Left lung (tissue), 10 donors: ENCODE results near the gene KCTD11. TPM values are rescaled to one million over a fixed set of nuclear protein-coding genes. Genes with fewer than 3 reads are reported as not detected.

Experiments used
- ATAC-seq: fragments of 200-7000 bp; cut with Tn5 transposase; one replicate; pipeline ENCODE4 v1.9.1; 2020; ENCODE audit warnings: moderate library complexity
- DNase-seq, 4 donors: peaks; one replicate each; pipeline ENCODE4 v3.0.0-alpha.2; 2013 to 2020
- H3K27ac ChIP-seq, 2 donors: fragments of 200-600 bp; sonication (generic) in 1 of 2; one replicate each; pipeline versions ENCODE4 v1.5.0 to v1.8.0; 2020 to 2021
- H3K27me3 ChIP-seq, 2 donors: fragments of 200-600 bp; sonication (generic) in 1 of 2; one replicate each; pipeline versions ENCODE4 v1.5.0 to v1.8.0; 2020 to 2021
- H3K36me3 ChIP-seq, 2 donors: fragments of 200-600 bp; sonication (generic) in 1 of 2; one replicate each; pipeline versions ENCODE4 v1.5.0 to v1.8.0; 2020 to 2021
- H3K4me1 ChIP-seq, 2 donors: fragments of 200-600 bp; one replicate each; pipeline ENCODE4 v1.8.0; 2021
- H3K4me3 ChIP-seq, 2 donors: fragments of 200-600 bp; sonication (generic) in 1 of 2; one replicate each; pipeline versions ENCODE4 v1.5.0 to v1.8.0; 2020 to 2021; ENCODE audit warnings: mild to moderate bottlenecking in 1 of 2
- H3K9me3 ChIP-seq, 2 donors: fragments of 200-600 bp; sonication (generic) in 1 of 2; one replicate each; pipeline versions ENCODE4 v1.5.0 to v1.8.0; 2020 to 2021
- intact Hi-C, 2 donors: fragments of 100-400 bp; cut with DNase I; formaldehyde crosslinking; loops; one replicate each; pipeline versions ENCODE4 v1.11.2 to v1.14.2; 2022
- polyA plus RNA-seq, 6 donors: library from polyadenylated mRNA; unstranded; fragments of 120-200 nt; gene quantifications; one replicate each; pipeline ENCODE4 v1.2.1, GENCODE V29; 2013; ENCODE audit not compliant: insufficient read length in 6 of 6
- total RNA-seq, 2 donors: library from RNA; stranded (reverse); fragmentation: NEBNext Ultra II Directional; extraction: Animal tissue kit (Norgen Biotek cat#: 25700); gene quantifications; one replicate each; pipeline ENCODE4 v1.2.1, GENCODE V29; 2021
- TF ChIP-seq, protein P1 (sequence below), 2 donors: fragments of 200-600 bp; sonication (generic) in 1 of 2; IDR thresholded peaks; one replicate each; pipeline versions ENCODE4 v1.5.0 to v1.8.0; 2021; ENCODE audit warnings: antibody characterized with exemption in 2 of 2
- donor health status: DM: no; HTN: yes; CAD: no.
- donor health status: DM: no; HTN: no; CAD: no.

The KCTD11 gene
- total and polyA plus RNA-seq, 8 donors: 8.3 to 13.1 (median 10.3) TPM

GRCh38 chr17:7379134-7379533 lies 27.2 kb downstream of the KCTD11 start:
- Histone ChIP-seq H3K27me3 (peaks cover 3 to 47% of the 10 kb centered on the region in 2 donors), H3K4me1 (peaks cover 7 to 29% of the 10 kb centered on the region in 2 donors), H3K9me3 (no peaks in the 10 kb centered on the region), H3K27ac (no peak overlapping the region), H3K36me3 (no peaks in the 10 kb centered on the region), H3K4me3 (no peak overlapping the region)
- DNase-seq (no peak), ATAC-seq (no peak)
- intact Hi-C loops: no loop called here
- TF ChIP-seq, protein P1, sequence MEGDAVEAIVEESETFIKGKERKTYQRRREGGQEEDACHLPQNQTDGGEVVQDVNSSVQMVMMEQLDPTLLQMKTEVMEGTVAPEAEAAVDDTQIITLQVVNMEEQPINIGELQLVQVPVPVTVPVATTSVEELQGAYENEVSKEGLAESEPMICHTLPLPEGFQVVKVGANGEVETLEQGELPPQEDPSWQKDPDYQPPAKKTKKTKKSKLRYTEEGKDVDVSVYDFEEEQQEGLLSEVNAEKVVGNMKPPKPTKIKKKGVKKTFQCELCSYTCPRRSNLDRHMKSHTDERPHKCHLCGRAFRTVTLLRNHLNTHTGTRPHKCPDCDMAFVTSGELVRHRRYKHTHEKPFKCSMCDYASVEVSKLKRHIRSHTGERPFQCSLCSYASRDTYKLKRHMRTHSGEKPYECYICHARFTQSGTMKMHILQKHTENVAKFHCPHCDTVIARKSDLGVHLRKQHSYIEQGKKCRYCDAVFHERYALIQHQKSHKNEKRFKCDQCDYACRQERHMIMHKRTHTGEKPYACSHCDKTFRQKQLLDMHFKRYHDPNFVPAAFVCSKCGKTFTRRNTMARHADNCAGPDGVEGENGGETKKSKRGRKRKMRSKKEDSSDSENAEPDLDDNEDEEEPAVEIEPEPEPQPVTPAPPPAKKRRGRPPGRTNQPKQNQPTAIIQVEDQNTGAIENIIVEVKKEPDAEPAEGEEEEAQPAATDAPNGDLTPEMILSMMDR (IDR thresholded peaks at IDR 0.05): no peak

DNA sequence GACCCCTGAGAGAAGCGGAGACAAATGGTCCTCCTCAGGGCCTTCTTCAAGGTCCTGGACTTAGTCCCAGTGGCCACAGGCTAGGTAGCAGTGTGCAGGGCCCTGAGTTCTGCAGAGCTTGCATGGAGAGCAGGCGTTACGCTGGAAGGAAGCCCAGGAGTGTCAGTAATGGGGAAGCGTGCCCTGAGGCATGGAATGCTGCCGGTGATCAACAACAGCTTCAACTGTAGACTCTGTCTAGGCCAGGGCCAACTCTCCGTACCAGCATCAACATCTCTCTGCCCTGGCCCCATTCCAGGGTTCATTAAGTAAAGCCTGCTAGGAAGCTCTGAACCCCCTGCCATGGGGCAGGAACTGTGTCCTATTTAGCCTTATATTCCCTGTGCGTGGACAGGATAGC lies 28.4 kb downstream of the KCTD11 start:
- peaks cover 3 to 55% of the 10 kb centered on the region in 2 donors for H3K27me3 ChIP-seq
- intact Hi-C loops: no loop called here
- TF ChIP-seq, protein P1 (IDR thresholded peaks at IDR 0.05): no peak
- peak overlapping the region in 1 of 2 donors; percentile 48 for H3K4me3 ChIP-seq
- ATAC-seq (peak; percentile 69), DNase-seq (peak in 3 of 4 donors; percentile 51 to 77 (median 52))
- H3K9me3 ChIP-seq: no peaks in the 10 kb centered on the region
- H3K27ac ChIP-seq: peak overlapping the region in 1 of 2 donors; percentile 66
- H3K36me3 ChIP-seq: no peaks in the 10 kb centered on the region
- H3K4me1 ChIP-seq: peaks cover 7 to 36% of the 10 kb centered on the region in 2 donors

- DNase-seq: peak in 2 of 4 donors; percentile 67 to 89
- Histone ChIP-seq H3K9me3 (no peaks in the 10 kb centered on the region), H3K27me3 (peaks cover 3 to 55% of the 10 kb centered on the region in 2 donors), H3K4me3 (peak within 1 kb of the TSS; percentile 42 to 48), H3K4me1 (peaks cover 7 to 36% of the 10 kb centered on the region in 2 donors), H3K36me3 (no peaks in the 10 kb centered on the region), H3K27ac (peak within 1 kb of the TSS in 1 of 2 donors; percentile 66)
- intact Hi-C loops: no loop called here
- ATAC-seq: peak; percentile 92
- TF ChIP-seq, protein P1 (IDR thresholded peaks at IDR 0.05): no peak
Measured at GRCh38 chr17:7380855-7381683, 29.1 kb downstream of the KCTD11 start, which contains the start of gene TNK1. Gene TNK1 (plus strand): TSS chr17:7381089. CDS start chr17:7382927, 1,838 bp downstream.

DNA sequence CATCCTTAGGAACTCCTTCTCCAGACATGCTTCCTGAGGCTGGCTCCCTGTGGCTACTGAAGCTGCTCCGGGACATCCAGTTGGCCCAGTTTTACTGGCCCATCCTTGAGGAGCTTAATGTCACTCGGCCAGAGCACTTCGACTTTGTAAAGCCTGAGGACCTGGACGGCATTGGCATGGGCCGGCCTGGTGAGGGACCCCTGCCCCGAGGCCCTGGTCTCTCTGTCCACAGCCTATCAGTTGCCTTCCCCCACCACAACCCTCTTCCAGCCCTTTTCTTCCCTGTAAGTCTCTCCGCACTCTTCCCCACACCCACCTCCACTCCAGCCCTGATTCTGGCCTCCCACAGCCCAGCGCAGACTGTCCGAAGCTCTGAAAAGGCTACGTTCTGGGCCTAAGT lies 30.9 kb downstream of the KCTD11 start:
- Histone ChIP-seq H3K4me1 (peaks cover 7 to 36% of the 10 kb centered on the region in 2 donors), H3K27ac (no peak overlapping the region), H3K36me3 (peaks cover 0 to 13% of the 10 kb centered on the region in 2 donors), H3K4me3 (no peak overlapping the region), H3K27me3 (peaks cover 3 to 55% of the 10 kb centered on the region in 2 donors), H3K9me3 (no peaks in the 10 kb centered on the region)
- TF ChIP-seq, protein P1 (IDR thresholded peaks at IDR 0.05): no peak
- ATAC-seq: no peak
- intact Hi-C loops: no loop called here
- DNase-seq: no peak

DNA sequence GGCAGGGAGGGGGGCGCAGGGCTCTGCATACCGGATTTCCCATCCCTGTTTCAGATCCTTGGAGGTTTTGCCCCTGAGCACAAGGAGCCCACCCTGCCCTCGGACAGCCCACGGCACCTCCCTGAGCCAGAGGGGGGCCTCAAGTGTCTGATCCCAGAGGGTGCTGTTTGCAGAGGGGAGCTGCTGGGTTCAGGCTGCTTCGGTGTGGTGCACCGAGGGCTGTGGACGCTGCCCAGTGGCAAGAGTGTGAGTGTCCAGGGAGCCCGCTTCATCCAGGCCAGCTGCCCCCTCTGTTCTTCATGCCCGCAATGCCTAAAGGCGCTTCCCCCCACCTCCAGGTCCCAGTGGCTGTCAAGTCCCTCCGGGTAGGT lies 31.4 kb downstream of the KCTD11 start:
- Histone ChIP-seq H3K27ac (no peak overlapping the region), H3K27me3 (peaks cover 3 to 55% of the 10 kb centered on the region in 2 donors), H3K9me3 (no peaks in the 10 kb centered on the region), H3K36me3 (peaks cover 0 to 18% of the 10 kb centered on the region in 2 donors), H3K4me3 (no peak overlapping the region), H3K4me1 (peaks cover 7 to 36% of the 10 kb centered on the region in 2 donors)
- ATAC-seq: no peak
- intact Hi-C loops: no loop called here
- TF ChIP-seq, protein P1 (IDR thresholded peaks at IDR 0.05): no peak
- no peak for DNase-seq
